SU-DHL-6 (cell line): ENCODE results near the gene SCYL2.
"Not testable (repeated sequence)": the region's sequence is repeated elsewhere in the genome, so short reads cannot be mapped to it uniquely, and the experiment has no call there.

Experiments
- H2AFZ ChIP-seq: fragments of 200-600 bp; sonication (generic); 2 replicates; pipeline ENCODE4 v1.6.1; 2014; ENCODE audit warnings: low read depth, mild to moderate bottlenecking, moderate library complexity, mixed read lengths, antibody characterized with exemption, low read length; ENCODE audit not compliant: severe bottlenecking
- H3F3A ChIP-seq: fragments of 200-600 bp; shearing (Covaris generic); 2 replicates; pipeline ENCODE4 v1.6.0; 2016; ENCODE audit warnings: antibody characterized with exemption, mild to moderate bottlenecking; ENCODE audit not compliant: insufficient read depth
- H3K27ac ChIP-seq: fragments of 200-600 bp; sonication (generic); 2 replicates; pipeline ENCODE4 v1.5.1; 2016; ENCODE audit warnings: low read depth, mild to moderate bottlenecking, low read length, moderate library complexity, mixed read lengths
- H3K27me3 ChIP-seq: fragments of 200-600 bp; sonication (generic), shearing (Covaris generic); 2 replicates; pipeline ENCODE4 v1.6.0; 2014; ENCODE audit warnings: mild to moderate bottlenecking, low read length
- H3K36me3 ChIP-seq: fragments of 200-600 bp; sonication (generic); 2 replicates; pipeline ENCODE4 v1.6.1; 2014; ENCODE audit warnings: mild to moderate bottlenecking, low read length, mixed read lengths
- H3K4me2 ChIP-seq: fragments of 300-600, 200-600 bp; shearing (Covaris generic), sonication (generic); 2 replicates; pipeline ENCODE4 v1.6.0; 2014; ENCODE audit warnings: low read length, low read depth, mild to moderate bottlenecking; ENCODE audit not compliant: poor library complexity, severe bottlenecking
- H3K4me3 ChIP-seq: fragments of 200-600 bp; sonication (generic); 2 replicates; pipeline ENCODE4 v1.5.1; 2014; ENCODE audit warnings: antibody characterized with exemption, low read length, mild to moderate bottlenecking, mixed read lengths; ENCODE audit not compliant: insufficient read depth, poor library complexity, severe bottlenecking
- H3K79me2 ChIP-seq: fragments of 200-600 bp; sonication (generic); 2 replicates; pipeline ENCODE4 v1.6.1; 2014; ENCODE audit warnings: mild to moderate bottlenecking, low read length, moderate library complexity; ENCODE audit not compliant: insufficient read depth
- H3K9ac ChIP-seq: fragments of 200-600 bp; sonication (generic); 2 replicates; pipeline ENCODE4 v1.7.0; 2014; ENCODE audit warnings: mild to moderate bottlenecking, low read length
- H3K9me2 ChIP-seq: fragments of 200-600 bp; sonication (generic); replicated peaks from 2 replicates; pipeline ENCODE4 v1.6.1; 2014; ENCODE audit warnings: low read length; ENCODE audit not compliant: insufficient read depth
- H3K9me3 ChIP-seq: fragments of 200-600 bp; sonication (generic); 2 replicates; pipeline ENCODE4 v1.6.1; 2014; ENCODE audit warnings: low read length, mixed read lengths; ENCODE audit not compliant: insufficient read depth
- H4K20me1 ChIP-seq: fragments of 200-600 bp; sonication (generic); 2 replicates; pipeline ENCODE4 v1.6.1; 2014; ENCODE audit warnings: low read depth, mild to moderate bottlenecking, antibody characterized with exemption, low read length, moderate library complexity, mixed read lengths
- EZH2phosphoT487 ChIP-seq: fragments of 200-600 bp; sonication (generic), shearing (Covaris generic); conservative IDR thresholded peaks from 2 replicates; pipeline ENCODE4 v1.6.1; 2018; ENCODE audit warnings: mild to moderate bottlenecking, antibody characterized with exemption, low read length, moderate library complexity, mixed read lengths
- TF ChIP-seq, protein P1 (sequence below): fragments of 200-600 bp; sonication (generic); IDR thresholded peaks from one replicate; pipeline ENCODE4 v1.5.1; 2017; ENCODE audit warnings: antibody characterized with exemption, mild to moderate bottlenecking, low read length, moderate library complexity; ENCODE audit not compliant: insufficient read depth, poor library complexity, severe bottlenecking

SCYL2 gene

GRCh38 chr12:100303831-100304230 lies 36.9 kb downstream of the SCYL2 start:
- Histone ChIP-seq H3K9me3 (no peaks in the 10 kb centered on the region), H3K4me2 (no peak overlapping the region), H3F3A (no peaks in the 10 kb centered on the region), H4K20me1 (no peaks in the 10 kb centered on the region), H3K9me2 (no peaks in the 10 kb centered on the region), H3K27ac (no peak overlapping the region), H3K79me2 (no peaks in the 10 kb centered on the region), H3K9ac (no peak overlapping the region), H3K27me3 (no peaks in the 10 kb centered on the region), H2AFZ (no peak overlapping the region), H3K36me3 (peaks cover 9% of the 10 kb centered on the region), H3K4me3 (no peak overlapping the region)
- no peak for TF ChIP-seq EZH2phosphoT487
- TF ChIP-seq, protein P1, sequence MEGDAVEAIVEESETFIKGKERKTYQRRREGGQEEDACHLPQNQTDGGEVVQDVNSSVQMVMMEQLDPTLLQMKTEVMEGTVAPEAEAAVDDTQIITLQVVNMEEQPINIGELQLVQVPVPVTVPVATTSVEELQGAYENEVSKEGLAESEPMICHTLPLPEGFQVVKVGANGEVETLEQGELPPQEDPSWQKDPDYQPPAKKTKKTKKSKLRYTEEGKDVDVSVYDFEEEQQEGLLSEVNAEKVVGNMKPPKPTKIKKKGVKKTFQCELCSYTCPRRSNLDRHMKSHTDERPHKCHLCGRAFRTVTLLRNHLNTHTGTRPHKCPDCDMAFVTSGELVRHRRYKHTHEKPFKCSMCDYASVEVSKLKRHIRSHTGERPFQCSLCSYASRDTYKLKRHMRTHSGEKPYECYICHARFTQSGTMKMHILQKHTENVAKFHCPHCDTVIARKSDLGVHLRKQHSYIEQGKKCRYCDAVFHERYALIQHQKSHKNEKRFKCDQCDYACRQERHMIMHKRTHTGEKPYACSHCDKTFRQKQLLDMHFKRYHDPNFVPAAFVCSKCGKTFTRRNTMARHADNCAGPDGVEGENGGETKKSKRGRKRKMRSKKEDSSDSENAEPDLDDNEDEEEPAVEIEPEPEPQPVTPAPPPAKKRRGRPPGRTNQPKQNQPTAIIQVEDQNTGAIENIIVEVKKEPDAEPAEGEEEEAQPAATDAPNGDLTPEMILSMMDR: no peak

- H3K4me2 ChIP-seq: not testable (repeated sequence)
These were observed 37.4 kb downstream of the SCYL2 start for GRCh38 chr12:100304334-100304733.

DNA sequence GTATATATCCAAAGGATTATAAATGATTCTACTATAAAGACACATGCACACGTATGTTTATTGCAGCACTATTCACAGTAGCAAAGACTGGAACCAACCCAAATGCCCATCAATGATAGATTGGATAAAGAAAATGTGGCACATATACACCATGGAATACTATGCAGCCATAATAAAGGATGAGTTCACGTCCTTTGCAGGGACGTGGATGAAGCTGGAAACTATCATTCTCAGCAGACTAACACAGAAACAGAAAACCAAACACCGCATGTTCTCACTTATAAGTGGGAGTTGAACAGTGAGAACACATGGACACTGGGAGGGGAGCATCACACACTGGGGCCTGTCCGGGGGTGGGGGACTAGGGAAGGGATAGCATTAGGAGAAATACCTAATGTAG lies 41.2 kb downstream of the SCYL2 start:
- not testable (repeated sequence) for H3K4me2 ChIP-seq, H3F3A ChIP-seq, H3K27me3 ChIP-seq, H2AFZ ChIP-seq, H3K27ac ChIP-seq, H4K20me1 ChIP-seq, H3K36me3 ChIP-seq, H3K4me3 ChIP-seq, H3K79me2 ChIP-seq, H3K9ac ChIP-seq, H3K9me3 ChIP-seq, H3K9me2 ChIP-seq

More at GRCh38 chr12:100304334-100304733, 37.4 kb downstream of the SCYL2 start:
- not testable (repeated sequence) for H3K27ac ChIP-seq, H3K9me2 ChIP-seq, H3K9me3 ChIP-seq, H3K36me3 ChIP-seq, H3K9ac ChIP-seq, H3K4me3 ChIP-seq, H3K79me2 ChIP-seq, H3K27me3 ChIP-seq, H3F3A ChIP-seq, H2AFZ ChIP-seq, H4K20me1 ChIP-seq

- Histone ChIP-seq H3K27me3 (no peaks in the 10 kb centered on the region), H3K9me3 (no peaks in the 10 kb centered on the region), H3K9ac (no peak overlapping the region), H2AFZ (no peak overlapping the region), H3K9me2 (no peaks in the 10 kb centered on the region), H3F3A (no peaks in the 10 kb centered on the region), H3K4me3 (no peak overlapping the region), H3K79me2 (no peaks in the 10 kb centered on the region), H4K20me1 (no peaks in the 10 kb centered on the region), H3K27ac (no peak overlapping the region), H3K4me2 (no peak overlapping the region), H3K36me3 (peaks cover 7% of the 10 kb centered on the region; the same call in 1 of the 2 replicates)
- TF ChIP-seq, protein P1: no peak
- no peak for TF ChIP-seq EZH2phosphoT487
These were observed 44.3 kb downstream of the SCYL2 start for GRCh38 chr12:100311317-100311716.
